ENCODE measurements around the gene SGPL1.

Gene SGPL1

DNA sequence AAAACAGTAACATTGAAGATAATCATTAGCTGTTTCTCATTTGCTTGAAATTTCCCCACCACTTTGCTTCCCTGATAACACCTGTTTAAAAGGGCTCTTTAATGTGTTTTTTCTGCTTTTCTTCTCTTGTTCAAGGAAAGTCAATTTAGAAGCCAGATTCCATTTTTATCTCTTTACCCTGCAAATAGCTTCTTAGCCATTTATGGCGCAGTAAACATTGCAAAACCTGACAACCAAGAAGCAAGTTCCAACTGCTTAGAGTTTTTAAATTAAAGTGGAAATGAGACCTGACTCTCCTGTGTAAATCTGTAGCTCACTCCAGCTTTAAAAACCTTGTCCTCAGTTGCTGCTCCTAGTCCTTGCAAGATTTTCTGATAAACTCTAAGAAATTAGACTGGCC is 30.1 kb downstream of the SGPL1 start:
- peaks cover 9% of the 10 kb centered on the region for H3K4me1 ChIP-seq
- H3K27ac ChIP-seq: no peak overlapping the region
- no peaks in the 10 kb centered on the region for H3K27me3 ChIP-seq (ENCODE audit: control insufficient read depth, insufficient read depth, low read length)
- TF ChIP-seq, protein P1, sequence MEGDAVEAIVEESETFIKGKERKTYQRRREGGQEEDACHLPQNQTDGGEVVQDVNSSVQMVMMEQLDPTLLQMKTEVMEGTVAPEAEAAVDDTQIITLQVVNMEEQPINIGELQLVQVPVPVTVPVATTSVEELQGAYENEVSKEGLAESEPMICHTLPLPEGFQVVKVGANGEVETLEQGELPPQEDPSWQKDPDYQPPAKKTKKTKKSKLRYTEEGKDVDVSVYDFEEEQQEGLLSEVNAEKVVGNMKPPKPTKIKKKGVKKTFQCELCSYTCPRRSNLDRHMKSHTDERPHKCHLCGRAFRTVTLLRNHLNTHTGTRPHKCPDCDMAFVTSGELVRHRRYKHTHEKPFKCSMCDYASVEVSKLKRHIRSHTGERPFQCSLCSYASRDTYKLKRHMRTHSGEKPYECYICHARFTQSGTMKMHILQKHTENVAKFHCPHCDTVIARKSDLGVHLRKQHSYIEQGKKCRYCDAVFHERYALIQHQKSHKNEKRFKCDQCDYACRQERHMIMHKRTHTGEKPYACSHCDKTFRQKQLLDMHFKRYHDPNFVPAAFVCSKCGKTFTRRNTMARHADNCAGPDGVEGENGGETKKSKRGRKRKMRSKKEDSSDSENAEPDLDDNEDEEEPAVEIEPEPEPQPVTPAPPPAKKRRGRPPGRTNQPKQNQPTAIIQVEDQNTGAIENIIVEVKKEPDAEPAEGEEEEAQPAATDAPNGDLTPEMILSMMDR (IDR thresholded peaks at IDR 0.05): no peak
- no peak overlapping the region for H3K4me2 ChIP-seq (ENCODE audit: low read length)
- H3K36me3 ChIP-seq (ENCODE audit: control insufficient read depth, insufficient read depth, low read length): no peaks in the 10 kb centered on the region
- no peak overlapping the region for H3K4me3 ChIP-seq (ENCODE audit: low read depth, low read length)
- no peak overlapping the region for H3K9ac ChIP-seq
- H2AFZ ChIP-seq: no peak overlapping the region
- H3K79me2 ChIP-seq: peaks cover 6% of the 10 kb centered on the region
- H3K9me3 ChIP-seq (ENCODE audit: control insufficient read depth, low read length): no peaks in the 10 kb centered on the region

DNA sequence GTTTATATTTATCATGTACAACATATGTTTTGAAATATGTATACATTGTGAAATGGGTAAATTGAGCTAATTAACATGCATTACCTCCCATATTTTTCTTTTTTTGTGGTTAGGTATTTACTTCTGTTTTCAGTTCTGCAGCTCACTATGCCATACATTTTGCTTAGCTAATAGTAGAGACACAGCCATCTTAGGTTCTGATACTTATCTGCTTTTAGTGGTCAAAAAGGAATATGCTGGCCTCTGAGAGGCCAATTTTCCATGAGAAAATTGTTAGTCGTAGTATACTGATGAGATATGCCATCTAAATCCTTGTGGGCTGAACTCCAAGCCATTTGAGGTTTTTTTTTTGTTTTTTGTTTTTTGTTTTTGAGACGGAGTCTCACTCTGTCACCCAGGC is 31.0 kb downstream of the SGPL1 start:
- Histone ChIP-seq H3K4me3 (ENCODE audit: low read depth, low read length) (no peak overlapping the region), H3K9me3 (ENCODE audit: control insufficient read depth, low read length) (no peaks in the 10 kb centered on the region), H3K79me2 (peaks cover 2% of the 10 kb centered on the region), H3K27me3 (ENCODE audit: control insufficient read depth, insufficient read depth, low read length) (no peaks in the 10 kb centered on the region), H3K9ac (no peak overlapping the region), H3K36me3 (ENCODE audit: control insufficient read depth, insufficient read depth, low read length) (no peaks in the 10 kb centered on the region), H3K4me2 (ENCODE audit: low read length) (no peak overlapping the region), H3K27ac (no peak overlapping the region), H3K4me1 (peaks cover 12% of the 10 kb centered on the region), H2AFZ (no peak overlapping the region)
- TF ChIP-seq, protein P1 (IDR thresholded peaks at IDR 0.05): no peak

DNA sequence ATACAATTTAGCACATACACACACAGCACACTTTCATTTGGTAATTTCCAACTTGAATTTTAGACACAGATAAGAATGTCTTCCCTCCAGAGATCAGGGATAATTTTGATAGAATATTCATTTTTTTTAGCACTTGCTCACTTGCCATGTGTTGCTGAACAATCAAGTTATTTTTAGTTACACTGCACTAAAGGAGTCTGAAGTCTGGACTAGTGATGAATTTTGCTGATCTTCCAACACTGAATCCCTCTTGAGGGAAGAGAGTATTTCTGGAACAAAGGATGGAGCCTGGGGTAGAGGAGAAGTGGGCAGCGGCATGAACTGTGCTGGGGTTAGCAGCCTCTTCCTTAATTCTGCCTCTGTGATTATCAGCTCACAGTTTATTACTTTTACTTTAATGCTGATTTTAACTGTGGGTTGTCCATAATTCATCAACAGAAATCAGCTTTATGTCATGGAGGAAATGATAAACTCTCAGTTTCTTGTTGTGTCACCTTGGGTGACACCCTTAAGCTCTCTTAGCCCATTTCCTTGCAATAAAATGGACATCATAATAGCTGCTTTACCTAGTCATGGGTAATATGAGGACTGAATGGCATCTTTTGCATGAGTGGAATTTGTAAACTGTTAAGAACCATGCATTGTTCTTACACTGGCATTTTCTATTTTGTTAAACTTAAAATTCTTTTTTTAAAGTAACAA is 32.1 kb downstream of the SGPL1 start:
- no peaks in the 10 kb centered on the region for H3K36me3 ChIP-seq (ENCODE audit: control insufficient read depth, insufficient read depth, low read length)
- TF ChIP-seq, protein P1 (IDR thresholded peaks at IDR 0.05): no peak

DNA sequence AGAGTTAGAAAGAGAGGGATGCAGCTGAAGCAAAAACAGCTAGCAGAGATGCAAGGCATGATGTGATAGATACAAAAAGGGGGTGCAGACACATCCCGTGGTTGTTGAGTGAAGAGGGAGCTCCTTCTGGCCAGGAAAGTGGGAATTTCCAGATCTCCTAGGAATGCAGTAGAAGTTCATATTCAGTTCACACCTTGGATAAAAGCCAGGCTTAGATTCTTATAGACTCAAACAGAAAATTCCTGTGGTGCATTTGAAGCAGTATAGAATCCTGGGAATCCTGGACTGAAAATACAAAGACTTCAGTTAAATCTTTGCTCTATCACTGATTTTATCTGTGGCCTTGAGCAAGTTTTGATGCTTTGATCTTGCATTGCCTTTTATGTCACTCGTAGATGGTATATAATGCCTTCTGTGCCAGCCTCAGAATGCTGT is 33.9 kb downstream of the SGPL1 start:
- Histone ChIP-seq H3K4me1 (peaks cover 15% of the 10 kb centered on the region), H3K4me2 (ENCODE audit: low read length) (no peak overlapping the region), H2AFZ (no peak overlapping the region), H3K79me2 (peaks cover 1% of the 10 kb centered on the region), H3K27ac (no peak overlapping the region), H3K9me3 (ENCODE audit: control insufficient read depth, low read length) (no peaks in the 10 kb centered on the region), H3K27me3 (ENCODE audit: control insufficient read depth, insufficient read depth, low read length) (no peaks in the 10 kb centered on the region), H3K36me3 (ENCODE audit: control insufficient read depth, insufficient read depth, low read length) (no peaks in the 10 kb centered on the region), H3K9ac (no peak overlapping the region), H3K4me3 (ENCODE audit: low read depth, low read length) (no peak overlapping the region)
- TF ChIP-seq, protein P1 (IDR thresholded peaks at IDR 0.05): no peak

More for the DNA sequence above, 32.1 kb downstream of the SGPL1 start:
- no peak overlapping the region for H2AFZ ChIP-seq
- no peak overlapping the region for H3K9ac ChIP-seq
- no peaks in the 10 kb centered on the region for H3K27me3 ChIP-seq (ENCODE audit: control insufficient read depth, insufficient read depth, low read length)
- peaks cover 2% of the 10 kb centered on the region for H3K79me2 ChIP-seq
- H3K9me3 ChIP-seq (ENCODE audit: control insufficient read depth, low read length): no peaks in the 10 kb centered on the region
- H3K4me1 ChIP-seq: peaks cover 16% of the 10 kb centered on the region
- H3K4me3 ChIP-seq (ENCODE audit: low read depth, low read length): no peak overlapping the region
- H3K4me2 ChIP-seq (ENCODE audit: low read length): no peak overlapping the region
- H3K27ac ChIP-seq: no peak overlapping the region

DNA sequence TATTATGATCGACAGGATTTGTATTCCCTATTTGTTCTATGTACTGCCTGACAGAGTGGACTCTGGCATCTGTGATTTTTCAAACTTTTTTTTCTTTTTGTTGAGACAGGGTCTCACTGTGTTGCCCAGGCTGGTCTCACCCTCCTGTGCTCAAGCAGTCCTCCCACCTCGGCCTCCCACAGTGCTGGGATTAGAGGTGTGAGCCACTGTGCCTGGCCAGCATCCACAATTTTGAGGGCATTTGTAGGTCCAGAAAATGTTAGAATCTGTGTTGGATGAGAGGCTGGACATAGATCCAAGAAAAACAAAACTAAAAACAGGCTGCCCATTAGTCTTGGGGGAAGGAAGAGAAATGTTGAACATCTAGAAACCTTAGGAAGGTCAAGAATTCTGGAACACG is 34.3 kb downstream of the SGPL1 start:
- H3K36me3 ChIP-seq (ENCODE audit: control insufficient read depth, insufficient read depth, low read length): no peaks in the 10 kb centered on the region
- no peak overlapping the region for H3K27ac ChIP-seq
- H3K9ac ChIP-seq: no peak overlapping the region
- no peaks in the 10 kb centered on the region for H3K79me2 ChIP-seq
- H3K9me3 ChIP-seq (ENCODE audit: control insufficient read depth, low read length): no peaks in the 10 kb centered on the region
- H3K27me3 ChIP-seq (ENCODE audit: control insufficient read depth, insufficient read depth, low read length): no peaks in the 10 kb centered on the region
- no peak overlapping the region for H3K4me3 ChIP-seq (ENCODE audit: low read depth, low read length)
- TF ChIP-seq, protein P1 (IDR thresholded peaks at IDR 0.05): no peak
- peaks cover 15% of the 10 kb centered on the region for H3K4me1 ChIP-seq
- no peak overlapping the region for H3K4me2 ChIP-seq (ENCODE audit: low read length)
- H2AFZ ChIP-seq: no peak overlapping the region

All from parathyroid adenoma (tissue), 2 donors.